AG08395 (cell line): ENCODE measurements around the gene NIPAL3.

Source experiments
- DNase-seq: peaks from one replicate; pipeline ENCODE4 v3.0.0; 2012; ENCODE audit warnings: mixed read lengths, low spot score

The NIPAL3 gene

DNA sequence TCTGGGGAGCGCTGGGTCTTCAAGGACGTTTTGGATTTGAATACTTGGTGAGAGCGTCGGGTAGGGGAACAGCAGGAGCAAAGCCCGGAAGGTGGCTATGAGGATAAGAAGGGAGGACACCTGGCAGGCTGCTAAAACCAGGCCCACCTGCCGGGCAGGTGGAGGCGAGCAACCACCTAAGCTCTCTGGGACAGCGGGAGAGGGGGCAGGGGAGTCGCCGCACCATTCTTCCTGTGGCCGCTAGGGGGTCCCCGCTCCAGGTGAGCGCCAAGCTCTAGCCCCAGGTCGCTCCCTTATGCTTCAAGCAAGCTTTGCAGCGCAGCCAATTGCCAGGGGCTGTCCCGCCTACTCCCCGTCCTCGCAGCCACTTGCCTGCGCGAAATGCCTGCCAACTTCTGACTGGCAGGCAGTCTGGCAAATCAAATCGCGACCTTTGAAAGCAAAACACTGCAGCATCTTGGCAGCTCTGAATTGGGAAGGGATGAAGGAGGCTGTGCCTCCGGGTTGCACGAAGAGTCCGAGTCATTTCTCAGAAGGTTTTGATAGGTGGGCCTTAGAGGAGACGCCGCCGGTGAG is at the start of gene NIPAL3:
Gene NIPAL3, plus strand, starts transcription at position 469 of the 576 bp plus-strand sequence. CDS start 3,746 bp downstream, outside the sequence.
- peak; percentile 95 for DNase-seq

DNA sequence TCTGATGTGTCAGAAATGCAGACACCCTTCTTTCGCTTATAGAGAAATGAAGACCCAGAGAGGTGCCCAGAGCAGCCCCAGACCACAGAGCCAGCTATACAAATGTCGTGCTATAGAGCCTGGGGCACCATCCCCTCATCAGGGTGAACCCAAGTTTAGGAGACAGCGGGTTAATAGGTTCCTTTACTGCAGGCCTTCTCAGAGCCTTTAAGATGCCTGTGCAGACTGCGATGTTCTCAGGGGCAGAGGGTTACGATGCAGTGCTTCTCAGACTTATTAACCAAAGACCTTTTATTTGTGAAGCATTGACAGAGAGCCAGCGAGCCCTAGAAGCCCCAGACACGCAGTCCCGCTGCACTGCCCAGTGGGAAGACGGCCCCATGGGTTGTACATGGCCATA is 48.9 kb upstream of the NIPAL3 start:
- DNase-seq = no peak

DNA sequence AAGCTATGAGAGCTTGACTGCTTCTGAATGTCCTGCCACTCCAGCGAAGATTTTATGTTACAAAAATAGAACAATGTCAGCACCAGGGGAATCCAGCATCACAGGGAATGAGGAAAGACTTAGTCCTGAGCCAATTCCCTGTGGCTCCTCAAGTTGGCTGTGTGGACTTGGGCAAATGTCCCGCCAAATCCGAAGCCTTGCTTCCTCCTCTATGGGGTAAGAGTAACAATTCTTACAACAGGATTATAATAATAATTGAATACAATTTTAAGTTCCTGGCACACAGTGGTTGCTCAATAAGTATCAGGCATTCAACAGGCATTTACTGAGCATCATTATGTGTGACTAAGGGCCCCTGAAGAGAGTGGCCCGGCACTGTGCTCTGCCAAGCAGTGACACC is 46.4 kb upstream of the NIPAL3 start:
- no peak for DNase-seq

DNA sequence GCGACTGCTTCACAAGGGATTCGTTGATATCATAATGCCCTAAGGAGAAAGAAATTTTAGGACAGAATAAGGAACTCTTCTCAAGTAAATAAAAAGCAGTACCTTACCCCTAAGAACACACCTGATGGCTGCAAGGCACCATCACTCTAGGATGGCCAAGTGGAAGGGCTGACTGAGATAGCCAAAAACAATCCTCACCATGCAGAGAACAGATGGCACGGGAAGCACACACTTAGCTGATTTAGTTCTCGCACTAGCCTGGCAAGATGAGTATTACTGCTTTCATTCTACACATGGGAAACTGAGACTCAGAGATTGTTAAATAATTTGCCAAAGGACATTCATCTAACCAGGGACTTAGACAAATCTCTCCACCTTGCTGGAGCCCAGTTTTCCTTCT is 45.8 kb upstream of the NIPAL3 start:
- no peak for DNase-seq

DNA sequence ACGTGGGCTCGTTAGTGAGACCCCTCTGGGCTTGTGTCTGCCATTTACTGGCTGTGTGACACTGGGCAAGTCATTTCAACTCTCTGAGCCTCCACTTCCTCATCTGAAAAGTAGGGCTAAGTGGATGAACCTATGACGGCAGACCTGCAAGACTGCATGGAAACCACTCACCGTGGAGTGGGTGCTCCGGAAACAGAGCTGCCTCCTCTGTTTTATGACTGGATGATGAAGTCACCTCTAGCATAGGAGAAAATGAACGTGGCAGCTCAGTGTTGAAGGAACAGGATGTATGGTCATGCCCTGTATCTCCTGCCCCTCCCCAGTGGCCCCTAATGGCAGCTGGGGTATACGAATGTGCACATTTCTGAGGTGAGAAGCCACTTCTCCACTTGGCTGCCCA is 42.6 kb upstream of the NIPAL3 start:
- DNase-seq = no peak

DNA sequence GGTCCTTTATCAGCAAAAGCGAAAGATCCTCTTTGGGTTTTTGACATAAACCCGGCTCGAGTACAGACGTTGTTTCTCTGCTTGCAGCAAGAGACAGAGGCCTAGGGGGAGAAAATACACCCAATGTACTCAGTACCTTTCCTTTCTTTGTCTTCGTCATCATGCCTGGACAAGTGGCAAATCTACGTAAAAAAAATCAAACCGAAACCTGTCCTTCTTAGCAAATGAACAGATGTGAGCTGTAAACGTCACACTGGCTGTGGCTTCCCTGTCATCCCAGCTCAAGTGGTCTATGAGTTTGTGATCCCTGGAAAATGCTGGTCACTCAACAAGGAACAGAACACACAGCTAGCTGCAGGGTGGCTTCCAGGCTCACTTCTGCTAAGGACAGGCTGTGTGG is 41.9 kb upstream of the NIPAL3 start:
- no peak for DNase-seq

DNA sequence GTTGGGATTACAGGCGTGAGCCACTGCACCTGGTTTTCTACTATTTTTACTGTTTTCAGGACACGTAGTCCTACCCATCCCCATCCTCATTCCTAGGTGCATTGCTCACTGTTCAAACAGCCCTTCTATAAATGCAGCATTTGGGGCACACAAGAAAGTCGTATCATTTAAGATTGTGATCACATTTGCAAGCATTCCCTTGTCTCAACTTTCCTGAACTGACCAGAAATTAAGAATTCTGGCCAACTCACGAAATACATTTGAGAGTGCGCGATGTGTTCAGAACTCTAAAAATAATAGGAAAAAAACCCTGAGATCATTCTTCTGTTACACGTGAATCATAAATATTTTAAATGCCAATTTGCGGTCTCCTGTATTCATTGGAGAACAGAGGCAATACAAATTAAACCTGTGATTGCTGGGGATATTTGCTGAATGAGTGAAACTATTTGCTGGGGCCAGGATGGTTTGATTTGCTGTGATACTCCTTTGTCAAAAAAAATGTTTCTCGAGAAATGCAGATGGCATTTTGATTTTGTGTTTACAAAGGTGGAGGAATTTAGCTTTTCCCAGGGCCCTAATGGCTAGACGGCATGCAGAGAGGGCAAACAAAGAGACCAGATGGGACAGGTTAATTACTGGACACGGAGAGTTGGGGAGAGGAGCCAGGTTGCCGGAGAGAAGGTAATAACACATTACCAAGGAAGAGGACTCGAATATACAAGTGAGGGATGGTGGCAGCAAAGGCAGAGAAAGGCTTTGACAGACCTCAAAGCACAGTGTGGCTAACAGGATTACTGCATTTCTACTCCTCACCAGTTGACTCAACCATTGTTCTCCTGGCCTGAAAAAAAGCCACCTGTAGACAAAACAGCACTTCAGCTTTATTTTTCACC is 40.5 kb upstream of the NIPAL3 start:
- DNase-seq = no peak

DNA sequence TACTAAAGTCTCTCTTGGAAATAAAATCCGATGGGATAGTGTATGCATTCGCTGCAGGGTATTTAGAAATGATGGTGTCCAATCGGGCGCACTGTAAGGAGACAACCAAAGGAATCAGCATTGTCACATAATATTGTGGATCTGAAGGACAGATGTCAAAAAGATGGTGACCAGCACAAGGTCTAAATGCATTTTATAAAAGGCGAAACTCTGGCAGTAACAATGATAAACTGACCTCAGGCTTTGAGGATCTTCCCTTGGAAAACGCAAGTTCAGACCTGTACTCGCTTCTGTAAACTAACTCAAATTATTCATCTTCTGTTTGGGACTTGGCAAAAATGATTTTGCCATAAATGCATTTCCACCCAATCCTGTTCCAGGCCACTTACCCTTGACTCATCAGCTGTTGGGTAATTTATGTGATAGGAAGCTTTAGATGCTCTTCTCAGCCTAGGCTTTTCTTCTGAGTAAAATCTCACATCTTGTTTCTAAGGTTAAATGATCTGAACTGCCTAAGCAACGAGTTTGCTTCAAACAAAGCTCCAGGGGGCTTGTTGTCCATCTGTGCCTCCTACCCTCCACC is 35.8 kb upstream of the NIPAL3 start:
- DNase-seq = peak; percentile 61

DNA sequence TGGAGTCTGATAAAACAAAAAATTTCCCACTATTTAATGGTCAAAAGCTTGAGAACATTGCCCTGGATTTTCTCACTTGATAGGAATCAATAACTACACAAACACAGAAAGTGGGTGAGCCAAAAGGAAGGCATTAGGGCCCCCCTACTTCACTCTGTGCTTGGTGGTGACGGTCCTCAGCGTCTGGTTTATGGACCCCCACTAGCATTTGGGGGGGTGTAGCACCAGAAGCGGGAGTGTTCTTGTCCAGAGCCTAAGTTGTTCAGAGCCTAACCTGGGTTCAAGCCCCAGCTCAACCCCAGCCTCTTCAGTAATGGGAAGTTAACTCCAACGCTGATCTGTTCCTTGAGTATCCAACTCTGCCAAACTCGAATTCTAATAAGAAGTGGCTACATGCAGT is 35.1 kb upstream of the NIPAL3 start:
- DNase-seq = no peak

DNA sequence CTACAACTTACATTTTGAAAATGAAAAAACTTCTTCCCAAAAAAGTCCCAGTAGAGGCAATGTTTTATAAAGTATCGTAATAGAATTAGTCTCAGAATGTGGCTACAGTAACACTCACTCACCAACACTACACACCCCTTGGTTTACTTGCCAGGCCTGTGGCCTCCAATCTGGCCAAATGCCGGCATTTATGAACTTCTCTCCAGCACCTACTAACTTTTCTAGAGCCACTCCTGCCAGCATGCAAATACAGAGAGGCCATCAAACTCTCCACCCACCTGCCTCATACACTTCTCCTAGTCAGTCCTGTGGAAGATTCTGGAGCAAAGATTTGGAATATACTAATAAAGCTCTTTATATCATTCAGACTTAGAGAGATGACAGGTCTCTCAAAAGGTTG is 34.3 kb upstream of the NIPAL3 start:
- no peak for DNase-seq

DNA sequence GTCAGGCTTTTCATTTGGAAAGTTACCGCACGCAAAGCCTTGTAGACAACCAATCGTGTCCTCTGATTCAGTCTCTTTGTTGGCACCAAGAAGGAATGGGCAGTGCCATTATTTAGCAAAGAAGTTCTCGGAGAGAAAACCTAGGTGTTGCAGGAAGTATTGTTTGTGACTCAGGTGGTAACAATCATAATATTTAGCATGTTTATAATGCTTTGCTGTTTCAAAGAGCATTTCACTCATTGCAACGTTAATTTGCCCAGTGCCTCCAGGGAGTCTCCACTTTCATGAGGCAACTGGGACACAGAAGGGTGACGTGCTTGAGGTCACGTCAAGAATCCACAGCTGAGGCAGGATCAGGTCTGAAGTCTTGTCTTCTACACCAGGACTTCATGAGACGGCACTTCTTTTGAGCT is 33.4 kb upstream of the NIPAL3 start:
- no peak for DNase-seq

DNA sequence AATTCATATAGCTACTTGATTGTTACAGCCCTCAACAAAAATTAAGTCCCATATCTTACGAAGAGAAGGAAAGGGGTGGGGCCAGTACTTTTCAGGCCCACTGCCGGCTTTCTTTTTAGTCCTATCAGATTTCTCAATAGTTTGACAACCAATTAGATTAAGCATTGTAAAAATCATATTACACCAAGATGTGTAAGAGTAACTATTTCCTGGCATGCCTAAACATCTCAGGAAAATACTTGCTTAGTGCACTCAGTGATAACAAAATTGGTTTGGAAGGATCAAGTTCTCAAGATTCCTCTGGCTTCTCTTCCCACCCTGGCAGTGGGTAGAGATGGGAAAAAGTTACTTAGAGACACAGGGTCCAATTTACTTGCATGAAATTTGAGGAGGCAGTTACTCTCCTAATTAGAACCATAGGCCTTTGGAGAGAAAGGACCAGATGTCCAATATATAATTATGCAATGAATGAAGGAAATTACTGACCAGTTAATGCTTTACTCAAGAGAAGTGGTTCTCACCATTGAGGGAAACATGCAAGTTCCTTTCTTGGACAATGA is 32.1 kb upstream of the NIPAL3 start:
- DNase-seq = no peak

DNA sequence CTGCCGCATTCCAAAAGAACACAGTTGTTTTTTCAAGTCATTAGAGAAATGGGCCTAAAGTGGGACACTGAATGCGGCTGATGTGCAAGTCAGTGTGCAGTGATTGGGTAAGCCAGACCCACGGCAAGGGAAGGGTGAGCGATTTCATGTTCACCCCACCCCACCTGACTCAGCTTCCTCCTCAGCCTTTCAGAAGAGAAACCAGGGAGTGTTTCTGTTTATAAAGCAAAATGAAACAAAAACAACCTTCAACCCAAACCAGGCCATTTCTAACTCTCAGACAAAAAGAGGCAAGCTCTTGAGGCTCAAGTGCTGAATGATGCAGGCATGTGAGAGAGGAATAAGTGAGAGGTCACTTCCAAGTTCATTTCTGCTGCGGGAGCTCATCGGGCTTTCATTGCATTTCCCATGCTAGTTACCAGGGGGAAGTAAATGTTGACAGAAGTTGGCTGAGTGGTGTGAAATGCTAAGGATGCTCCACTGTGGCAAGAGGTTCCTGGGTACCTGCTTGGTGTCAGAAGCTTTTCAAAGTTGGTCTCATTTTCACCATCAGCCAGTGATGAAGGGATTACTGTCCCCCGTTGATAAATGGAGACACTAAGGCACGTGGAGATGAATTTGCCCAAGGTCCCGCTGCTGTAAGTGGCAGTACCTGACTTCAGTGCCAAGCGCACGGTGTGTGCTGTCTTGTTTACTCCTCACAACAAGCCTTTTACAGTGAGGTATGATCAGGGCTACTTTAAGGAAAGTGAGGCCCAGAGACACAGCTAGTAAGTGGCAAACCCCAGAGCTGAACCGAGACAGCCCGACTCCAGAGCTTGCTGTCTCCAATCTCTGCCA is 31.1 kb upstream of the NIPAL3 start:
- peak; percentile 68 for DNase-seq

DNA sequence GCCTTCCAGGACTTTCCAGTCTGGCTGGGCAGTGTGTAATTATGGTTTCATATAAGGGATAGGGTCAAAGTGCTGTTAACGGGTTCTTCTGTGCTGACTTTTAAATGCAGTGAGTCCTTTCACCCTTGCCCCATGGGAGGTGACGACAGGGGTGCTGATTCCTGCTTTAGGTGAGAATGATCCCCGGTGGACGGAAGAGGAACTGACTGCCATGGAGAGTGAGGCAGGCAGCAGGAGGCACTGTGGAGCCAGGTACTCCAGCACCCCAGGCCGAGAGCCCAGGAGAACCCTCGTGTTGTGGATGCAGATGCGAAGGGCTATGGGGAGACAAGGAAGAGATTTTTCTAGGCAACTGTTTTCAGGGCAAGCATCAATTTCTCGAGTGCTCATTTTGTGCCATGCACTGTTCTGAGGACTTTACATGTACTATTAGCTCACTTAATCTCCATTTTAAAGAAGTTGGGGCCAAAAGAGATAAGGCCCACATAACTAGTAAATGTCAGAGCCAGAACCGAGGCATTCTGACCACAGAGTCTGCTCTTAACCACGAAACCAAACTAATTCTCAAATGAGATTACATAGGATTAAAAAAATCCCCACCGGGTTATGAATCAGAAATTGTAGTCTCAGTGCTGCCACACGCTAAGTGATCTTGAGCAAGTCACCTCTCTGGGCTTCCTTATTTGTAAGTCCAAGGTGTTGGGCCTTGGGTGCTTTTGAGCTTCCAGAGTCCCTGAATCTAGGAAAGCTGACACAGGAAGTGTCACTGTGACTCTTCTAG is 30.3 kb upstream of the NIPAL3 start:
- no peak for DNase-seq

DNA sequence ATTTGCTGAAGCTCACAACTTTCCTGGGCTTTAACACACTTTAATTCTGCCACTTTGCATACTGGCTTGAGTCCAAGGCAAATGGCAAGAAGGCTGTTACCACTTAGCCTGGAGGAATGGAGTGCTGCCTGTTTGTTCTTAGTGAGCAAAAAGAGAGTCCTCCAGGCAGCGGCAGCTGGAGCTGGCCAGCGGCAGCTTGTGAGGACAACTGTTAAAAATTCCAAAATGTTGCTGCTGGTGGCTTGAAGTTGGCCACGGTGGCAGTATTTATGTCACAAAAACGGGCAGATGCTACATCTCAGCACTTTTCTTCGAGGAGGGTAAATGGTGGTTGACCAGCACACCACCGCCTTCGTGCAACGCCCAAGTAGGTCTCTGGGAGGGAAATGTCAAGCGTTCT is 29.4 kb upstream of the NIPAL3 start:
- no peak for DNase-seq

DNA sequence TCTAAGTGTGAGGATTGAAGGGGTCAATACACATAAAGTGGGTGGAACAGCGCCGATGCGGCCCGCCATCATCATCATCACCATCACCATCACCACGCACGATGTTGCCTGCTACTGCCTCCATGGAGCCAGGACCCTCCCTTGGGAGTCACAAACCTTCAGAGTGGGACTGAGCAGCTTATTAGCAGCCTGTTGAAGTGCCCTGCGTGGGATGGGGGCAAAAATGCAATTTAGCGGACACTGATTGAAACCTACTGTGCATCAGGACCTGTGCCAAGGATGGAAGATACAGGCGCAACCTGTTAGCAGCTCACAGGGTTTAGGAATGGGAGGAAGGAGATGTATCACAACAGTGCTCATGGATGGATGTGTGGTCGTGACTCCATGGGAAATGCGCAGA is 28.7 kb upstream of the NIPAL3 start:
- DNase-seq = no peak

DNA sequence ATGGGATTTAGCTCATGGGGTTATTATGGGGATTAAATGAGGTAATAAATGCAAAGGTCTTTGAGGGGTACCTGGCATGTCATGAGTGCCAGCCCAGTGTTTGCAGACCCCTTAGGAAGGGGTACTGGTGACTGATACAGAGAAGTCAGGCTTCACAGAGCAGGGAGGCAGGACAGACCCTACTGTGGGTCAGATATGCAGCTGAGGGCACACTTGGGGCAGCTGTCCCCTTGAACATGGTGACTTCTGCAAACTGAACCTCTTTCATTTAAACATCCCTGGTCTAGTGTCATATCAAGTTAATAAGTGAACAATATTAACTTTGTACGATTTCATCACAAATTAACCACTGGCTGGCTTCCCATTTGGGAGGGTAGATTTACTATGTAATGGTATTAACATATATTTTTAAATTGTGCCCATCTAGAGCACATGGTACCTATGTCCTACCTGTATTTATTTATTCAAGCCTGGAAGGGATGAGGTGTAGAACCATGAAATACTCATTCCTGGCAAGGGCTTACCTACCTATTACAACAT is 27.9 kb upstream of the NIPAL3 start:
- DNase-seq = no peak

DNA sequence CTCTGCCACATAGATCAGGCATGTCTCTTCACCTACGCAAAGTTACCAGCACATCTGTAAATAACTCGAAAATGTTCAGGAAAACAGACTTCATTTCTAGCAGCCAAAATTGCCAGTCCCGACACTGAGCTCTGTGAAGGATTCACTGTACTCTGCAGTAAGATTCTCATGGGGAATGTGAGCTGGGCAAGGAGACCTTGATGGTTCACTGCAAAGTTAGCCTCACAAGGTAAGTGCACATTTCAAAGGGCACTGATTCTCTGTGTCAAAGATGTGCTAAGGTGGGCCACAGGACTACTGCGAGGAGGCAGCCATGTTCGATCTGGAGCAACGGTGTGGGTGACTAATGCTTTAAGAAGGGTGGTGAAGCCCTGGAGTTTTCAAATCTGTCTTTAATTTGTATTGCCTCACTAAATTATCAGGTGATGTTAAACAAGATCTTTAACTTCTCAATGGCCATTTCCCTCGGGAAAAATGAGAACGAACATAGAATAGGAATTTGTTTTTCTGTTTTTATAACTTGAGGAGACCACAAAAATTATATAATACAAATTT is 27.2 kb upstream of the NIPAL3 start:
- no peak for DNase-seq

DNA sequence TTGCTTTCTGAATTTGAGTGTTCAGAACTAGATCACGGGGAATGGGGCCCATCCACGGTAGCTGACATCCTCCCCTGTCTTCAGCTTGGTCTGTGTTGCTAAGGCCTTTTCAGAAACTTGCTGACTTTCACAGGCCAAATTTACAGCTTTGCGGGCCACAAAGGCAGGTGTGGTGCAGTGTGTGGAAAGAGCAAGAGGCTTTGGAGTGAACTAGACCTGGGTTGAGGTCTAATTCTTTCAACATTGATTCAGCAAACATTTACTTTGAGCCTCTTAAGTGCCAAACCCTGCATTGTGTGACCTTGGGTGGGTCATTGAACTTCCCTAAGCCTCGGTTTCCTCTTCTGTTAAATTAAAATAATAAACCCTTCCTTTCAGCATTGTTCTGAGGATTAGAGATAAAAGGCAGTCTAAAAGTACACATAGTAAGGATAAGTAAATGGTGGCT is 26.3 kb upstream of the NIPAL3 start:
- no peak for DNase-seq

DNA sequence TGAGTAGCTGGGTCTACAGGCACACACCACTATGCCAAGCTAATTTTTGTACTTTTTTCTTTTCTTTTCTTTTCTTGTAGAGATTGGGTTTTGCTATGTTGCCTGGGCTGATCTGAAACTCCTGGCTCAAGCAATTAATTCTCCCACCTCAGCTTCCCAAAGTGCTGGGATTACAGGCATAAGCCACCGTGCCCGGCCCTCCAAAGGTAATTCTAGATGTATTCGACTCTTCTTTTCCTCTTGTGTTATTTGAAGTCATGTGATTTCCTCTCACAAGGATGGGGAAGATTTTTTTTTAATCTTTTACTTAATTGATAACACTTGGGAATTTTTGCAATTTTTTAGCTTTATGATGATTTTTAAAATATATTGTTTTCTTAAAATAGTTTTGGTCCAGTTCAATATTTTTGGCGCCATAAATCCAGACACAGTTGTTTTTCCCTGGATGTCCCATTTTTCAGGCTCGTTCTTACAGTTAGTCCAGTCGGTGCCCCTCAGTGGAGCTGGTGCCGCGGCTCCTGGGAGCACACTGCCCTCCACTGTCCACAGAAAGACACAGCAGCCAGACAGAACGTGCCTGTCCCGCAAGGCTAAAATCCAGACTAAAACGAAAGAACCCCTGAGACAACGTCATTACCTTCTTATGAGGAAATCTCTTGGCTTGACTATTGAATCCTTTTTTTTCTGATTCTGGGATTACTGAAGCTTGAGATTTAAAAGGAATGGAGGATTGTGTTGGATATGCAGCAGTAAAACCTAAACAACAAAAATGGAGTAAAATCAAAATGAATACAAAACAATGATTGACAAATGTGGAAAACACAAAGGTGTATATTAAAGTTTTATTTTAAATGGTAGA is 24.4 kb upstream of the NIPAL3 start:
- DNase-seq = peak; percentile 86
